Measurements from ENCODE around the gene GPHN. TPM values are rescaled to one million over a fixed set of nuclear protein-coding genes. Genes with fewer than 3 reads are reported as not detected.
"Not testable (repeated sequence)": the region's sequence is repeated elsewhere in the genome, so short reads cannot be mapped to it uniquely, and the experiment has no call there.

GPHN gene
- total RNA-seq, 4 donors from 2014 or later = 14.4 to 32.7 (median 21.1) TPM

DNA sequence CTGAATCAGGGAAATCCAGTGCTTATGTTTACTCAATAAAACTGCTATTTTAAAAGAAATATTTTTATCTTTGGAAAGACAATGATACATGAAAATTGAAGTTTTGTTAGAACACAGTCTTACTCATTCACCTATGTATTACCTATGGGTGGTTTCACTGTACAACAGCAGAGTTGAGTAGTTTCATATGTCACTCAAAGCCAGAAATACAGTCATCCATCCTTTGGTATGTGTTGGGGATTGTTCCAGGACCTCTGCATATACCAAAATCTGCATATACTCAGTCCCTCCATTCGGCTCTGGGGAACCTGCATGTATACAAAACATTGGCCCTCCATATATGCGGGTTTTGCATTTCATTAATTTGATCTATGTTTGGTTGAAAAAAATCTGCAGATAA lies 190.6 kb downstream of the GPHN start:
- 86 to 96% methylated on average over 2 of the region's 2 CpGs for WGBS, 2 donors
- DNase-seq = no peak
- no peaks in the 10 kb centered on the region for H3K36me3 ChIP-seq
- H3K27me3 ChIP-seq = no peaks in the 10 kb centered on the region
- H3K4me1 ChIP-seq = no peaks in the 10 kb centered on the region
- no peak overlapping the region for H3K27ac ChIP-seq
- H3K9me3 ChIP-seq = peaks cover 4% of the 10 kb centered on the region
- TF ChIP-seq POLR2A (IDR thresholded peaks at IDR 0.05) = no peak
- TF ChIP-seq, protein P1, sequence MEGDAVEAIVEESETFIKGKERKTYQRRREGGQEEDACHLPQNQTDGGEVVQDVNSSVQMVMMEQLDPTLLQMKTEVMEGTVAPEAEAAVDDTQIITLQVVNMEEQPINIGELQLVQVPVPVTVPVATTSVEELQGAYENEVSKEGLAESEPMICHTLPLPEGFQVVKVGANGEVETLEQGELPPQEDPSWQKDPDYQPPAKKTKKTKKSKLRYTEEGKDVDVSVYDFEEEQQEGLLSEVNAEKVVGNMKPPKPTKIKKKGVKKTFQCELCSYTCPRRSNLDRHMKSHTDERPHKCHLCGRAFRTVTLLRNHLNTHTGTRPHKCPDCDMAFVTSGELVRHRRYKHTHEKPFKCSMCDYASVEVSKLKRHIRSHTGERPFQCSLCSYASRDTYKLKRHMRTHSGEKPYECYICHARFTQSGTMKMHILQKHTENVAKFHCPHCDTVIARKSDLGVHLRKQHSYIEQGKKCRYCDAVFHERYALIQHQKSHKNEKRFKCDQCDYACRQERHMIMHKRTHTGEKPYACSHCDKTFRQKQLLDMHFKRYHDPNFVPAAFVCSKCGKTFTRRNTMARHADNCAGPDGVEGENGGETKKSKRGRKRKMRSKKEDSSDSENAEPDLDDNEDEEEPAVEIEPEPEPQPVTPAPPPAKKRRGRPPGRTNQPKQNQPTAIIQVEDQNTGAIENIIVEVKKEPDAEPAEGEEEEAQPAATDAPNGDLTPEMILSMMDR (IDR thresholded peaks at IDR 0.05) = no peak
- no peak overlapping the region for H3K4me3 ChIP-seq (replicated peaks in 1 of 3)
- intact Hi-C loops (cut with DNase I) = no loop called here

DNA sequence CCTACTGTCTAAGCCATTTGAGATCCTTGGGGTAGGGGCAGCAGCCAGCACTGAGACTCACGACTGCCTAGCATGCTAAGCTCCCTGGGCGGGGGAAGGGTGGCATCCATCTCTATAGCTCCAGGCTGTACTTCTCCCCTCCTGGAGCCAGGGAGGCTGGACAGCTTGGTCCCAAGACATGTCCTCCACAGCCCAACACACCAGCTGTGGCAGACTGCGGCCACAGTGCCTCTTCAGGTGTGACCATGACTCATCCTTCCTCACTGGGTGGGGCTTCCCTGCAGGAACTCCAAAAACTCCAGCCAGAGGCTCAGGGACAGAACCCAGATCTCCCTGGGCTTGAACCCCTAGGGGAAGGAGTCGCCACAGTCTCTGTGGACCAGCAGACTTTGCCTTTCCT lies 193.9 kb downstream of the GPHN start:
- intact Hi-C loops (cut with DNase I) = no loop called here
- TF ChIP-seq, protein P1 (IDR thresholded peaks at IDR 0.05) = no peak
- no peak for TF ChIP-seq POLR2A (IDR thresholded peaks at IDR 0.05)
- 96 to 100% methylated on average over 3 to 4 of the region's 4 CpGs for WGBS, 2 donors
- no peak overlapping the region for H3K4me3 ChIP-seq (replicated peaks in 1 of 3)
- peaks cover 4% of the 10 kb centered on the region for H3K9me3 ChIP-seq
- no peaks in the 10 kb centered on the region for H3K27me3 ChIP-seq
- H3K36me3 ChIP-seq = no peaks in the 10 kb centered on the region
- H3K27ac ChIP-seq = no peak overlapping the region
- DNase-seq = no peak
- H3K4me1 ChIP-seq = no peaks in the 10 kb centered on the region

DNA sequence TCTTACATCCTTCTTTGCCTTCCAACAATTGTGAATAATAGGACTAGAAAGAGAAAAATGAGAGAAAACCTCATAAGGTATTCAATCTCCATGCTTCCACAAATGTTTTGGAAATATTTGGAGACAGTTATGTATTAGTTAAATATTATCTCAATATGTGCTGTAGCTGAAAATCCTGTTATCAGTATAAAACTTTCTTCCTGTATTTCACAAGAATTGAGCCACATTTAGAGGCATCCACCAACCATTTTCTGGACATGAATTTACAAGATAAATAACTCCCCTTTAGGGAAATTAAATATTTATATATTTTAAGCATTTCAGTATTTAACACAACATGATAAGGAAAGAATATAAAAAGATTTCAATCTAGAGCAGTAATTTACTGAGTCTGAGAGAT lies 200.3 kb downstream of the GPHN start:
- Histone ChIP-seq H3K27me3 (no peaks in the 10 kb centered on the region), H3K9me3 (no peaks in the 10 kb centered on the region), H3K4me1 (no peaks in the 10 kb centered on the region), H3K36me3 (no peaks in the 10 kb centered on the region), H3K4me3 (replicated peaks in 1 of 3) (no peak overlapping the region), H3K27ac (no peak overlapping the region)
- intact Hi-C loops (cut with DNase I) = no loop called here
- DNase-seq = no peak
- no peak for TF ChIP-seq POLR2A (IDR thresholded peaks at IDR 0.05)
- TF ChIP-seq, protein P1 (IDR thresholded peaks at IDR 0.05) = no peak

DNA sequence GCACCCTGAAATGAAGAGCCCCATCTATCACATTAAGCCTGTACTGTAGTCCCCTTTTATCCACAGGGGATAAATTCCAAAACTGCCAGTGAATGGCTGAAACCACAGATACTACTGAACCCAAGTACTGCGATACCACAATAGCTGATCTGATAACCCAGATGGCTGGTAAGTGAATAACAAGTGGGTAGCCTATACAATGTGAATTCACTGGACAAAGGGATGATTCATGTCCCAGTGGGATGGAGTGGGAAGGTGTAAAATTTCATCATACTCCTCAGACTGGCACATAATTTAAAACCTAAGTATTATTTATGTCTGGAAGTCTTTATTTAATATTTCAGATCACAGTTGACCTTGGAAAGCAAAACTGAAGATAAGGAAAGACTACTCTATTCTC lies 201.3 kb downstream of the GPHN start:
- intact Hi-C loops (cut with DNase I) = no loop called here

DNA sequence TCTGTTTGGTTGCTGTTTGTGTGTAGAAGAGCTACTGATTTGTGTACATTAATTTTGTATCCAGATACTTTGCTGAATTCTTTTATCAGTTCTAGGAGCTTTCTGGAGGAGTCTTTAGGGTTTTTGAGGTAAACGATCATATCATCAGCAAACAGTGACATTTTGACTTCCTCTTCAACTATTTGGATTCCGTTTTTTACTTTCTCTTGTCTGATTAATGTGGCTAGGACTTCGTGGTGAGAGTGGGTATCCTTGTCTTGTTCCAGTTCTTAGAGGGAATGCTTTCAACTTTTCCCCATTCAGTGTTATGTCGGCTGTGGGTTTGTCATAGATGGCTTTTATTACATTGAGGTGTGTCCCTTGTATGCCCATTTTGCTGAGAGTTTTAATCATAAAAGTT lies 206.3 kb downstream of the GPHN start:
- 80 to 91% methylated on average over 4 of the region's 4 CpGs for WGBS, 2 donors
- H3K9me3 ChIP-seq; H3K36me3 ChIP-seq; H3K27ac ChIP-seq; H3K4me3 ChIP-seq (replicated peaks in 1 of 3); DNase-seq; H3K4me1 ChIP-seq; H3K27me3 ChIP-seq; intact Hi-C loops (cut with DNase I): not testable (repeated sequence)

More for the DNA sequence above, 201.3 kb downstream of the GPHN start:
- no peaks in the 10 kb centered on the region for H3K9me3 ChIP-seq
- no peaks in the 10 kb centered on the region for H3K27me3 ChIP-seq
- H3K27ac ChIP-seq = no peak overlapping the region
- no peaks in the 10 kb centered on the region for H3K4me1 ChIP-seq
- TF ChIP-seq POLR2A (IDR thresholded peaks at IDR 0.05) = no peak
- TF ChIP-seq, protein P1 (IDR thresholded peaks at IDR 0.05) = no peak
- 80 to 92% methylated on average over 1 of the region's 1 CpG for WGBS, 2 donors
- no peaks in the 10 kb centered on the region for H3K36me3 ChIP-seq
- no peak overlapping the region for H3K4me3 ChIP-seq (replicated peaks in 1 of 3)
- no peak for DNase-seq

DNA sequence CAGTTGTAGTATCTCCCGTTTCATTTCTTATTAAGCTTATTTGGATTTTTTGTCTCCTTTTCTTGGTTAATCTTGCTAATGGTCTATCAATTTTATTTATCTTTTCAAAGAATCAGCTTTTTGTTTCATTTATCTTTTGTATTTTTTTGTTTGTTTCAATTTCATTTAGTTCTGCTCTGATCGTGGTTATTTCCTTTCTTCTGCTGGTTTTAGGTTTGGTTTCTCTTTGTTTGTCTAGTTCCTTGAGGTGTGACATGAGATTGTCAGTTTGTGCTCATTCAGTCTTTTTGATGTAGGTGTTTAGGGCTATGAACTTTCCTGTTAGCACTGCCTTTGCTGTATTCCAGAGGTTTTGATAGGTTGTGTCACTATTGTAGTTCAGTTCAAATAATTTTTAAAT lies 207.4 kb downstream of the GPHN start:
- H3K9me3 ChIP-seq; H3K4me3 ChIP-seq (replicated peaks in 1 of 3); H3K4me1 ChIP-seq; H3K36me3 ChIP-seq; DNase-seq; intact Hi-C loops (cut with DNase I); H3K27ac ChIP-seq; H3K27me3 ChIP-seq: not testable (repeated sequence)
- 72 to 83% methylated on average over 2 of the region's 2 CpGs for WGBS, 2 donors

All from thyroid gland (tissue), 4 donors.